Epithelial cell of esophagus (primary cell): ENCODE data around the gene HNMT.

ENCODE experiments used
- DNase-seq: peaks from one replicate; pipeline ENCODE4 v3.0.0; 2010; ENCODE audit warnings: low read depth
- H3K4me3 ChIP-seq: 2 replicates; pipeline ENCODE4 v1.5.1; 2011; ENCODE audit warnings: mild to moderate bottlenecking, low read length, control low read depth
- CTCF ChIP-seq: IDR thresholded peaks from 2 replicates; pipeline ENCODE4 v1.5.1; 2011; ENCODE audit warnings: low read depth, mild to moderate bottlenecking, low read length, control low read depth, inconsistent platforms; ENCODE audit not compliant: insufficient read depth; ENCODE audit errors: missing control alignments

Gene HNMT

GRCh38 chr2:137973280-137973679, 9.0 kb downstream of the HNMT start:
- no peak for DNase-seq
- no peak for TF ChIP-seq CTCF
- H3K4me3 ChIP-seq = no peak overlapping the region

- peak; percentile 88 for DNase-seq
- H3K4me3 ChIP-seq = no peak overlapping the region
- no peak for TF ChIP-seq CTCF
Measured at GRCh38 chr2:137975280-137976271, 11.3 kb downstream of the HNMT start.

GRCh38 chr2:137976274-137976673, 12.0 kb downstream of the HNMT start:
- no peak for TF ChIP-seq CTCF
- no peak overlapping the region for H3K4me3 ChIP-seq
- peak; percentile 38 for DNase-seq

- DNase-seq = no peak
- H3K4me3 ChIP-seq = no peak overlapping the region
- TF ChIP-seq CTCF = no peak
Measured at GRCh38 chr2:137977790-137978189, 13.5 kb downstream of the HNMT start.

- H3K4me3 ChIP-seq = no peak overlapping the region
- TF ChIP-seq CTCF = no peak
- peak; percentile 32 for DNase-seq
Measured at GRCh38 chr2:137980459-137980858, 16.2 kb downstream of the HNMT start.

- DNase-seq = no peak
- no peak overlapping the region for H3K4me3 ChIP-seq
- no peak for TF ChIP-seq CTCF
Measured at GRCh38 chr2:137981112-137981656, 16.9 kb downstream of the HNMT start.

- H3K4me3 ChIP-seq = no peak overlapping the region
- DNase-seq = no peak
- TF ChIP-seq CTCF = no peak
Measured at GRCh38 chr2:137983581-137983980, 19.3 kb downstream of the HNMT start.
